Measurements from ENCODE around the gene MIOS.

DNA sequence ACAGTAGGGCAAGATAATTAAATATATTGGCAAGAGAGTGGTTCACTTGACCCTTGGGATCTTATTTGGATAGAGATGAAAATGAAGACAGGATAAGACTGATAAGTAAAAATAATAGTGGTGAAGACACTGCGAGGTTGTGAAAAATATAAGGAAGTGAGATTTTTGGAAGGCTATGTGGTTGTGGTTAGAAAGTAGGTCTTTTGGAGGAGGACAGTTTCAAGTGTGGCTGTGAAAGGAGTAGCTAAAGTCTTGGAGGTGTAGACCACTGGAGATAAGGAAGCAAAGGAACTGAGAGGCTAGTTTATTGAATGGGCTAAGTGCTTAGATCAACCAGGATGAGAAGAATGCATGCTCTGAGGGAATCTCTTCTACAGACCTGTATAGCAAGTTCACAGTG lies 11.2 kb downstream of the MIOS start:
- TF ChIP-seq, protein P1, sequence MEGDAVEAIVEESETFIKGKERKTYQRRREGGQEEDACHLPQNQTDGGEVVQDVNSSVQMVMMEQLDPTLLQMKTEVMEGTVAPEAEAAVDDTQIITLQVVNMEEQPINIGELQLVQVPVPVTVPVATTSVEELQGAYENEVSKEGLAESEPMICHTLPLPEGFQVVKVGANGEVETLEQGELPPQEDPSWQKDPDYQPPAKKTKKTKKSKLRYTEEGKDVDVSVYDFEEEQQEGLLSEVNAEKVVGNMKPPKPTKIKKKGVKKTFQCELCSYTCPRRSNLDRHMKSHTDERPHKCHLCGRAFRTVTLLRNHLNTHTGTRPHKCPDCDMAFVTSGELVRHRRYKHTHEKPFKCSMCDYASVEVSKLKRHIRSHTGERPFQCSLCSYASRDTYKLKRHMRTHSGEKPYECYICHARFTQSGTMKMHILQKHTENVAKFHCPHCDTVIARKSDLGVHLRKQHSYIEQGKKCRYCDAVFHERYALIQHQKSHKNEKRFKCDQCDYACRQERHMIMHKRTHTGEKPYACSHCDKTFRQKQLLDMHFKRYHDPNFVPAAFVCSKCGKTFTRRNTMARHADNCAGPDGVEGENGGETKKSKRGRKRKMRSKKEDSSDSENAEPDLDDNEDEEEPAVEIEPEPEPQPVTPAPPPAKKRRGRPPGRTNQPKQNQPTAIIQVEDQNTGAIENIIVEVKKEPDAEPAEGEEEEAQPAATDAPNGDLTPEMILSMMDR (IDR thresholded peaks at IDR 0.05): no peak
- no peak for TF ChIP-seq POLR2A (IDR thresholded peaks at IDR 0.05)
